HEK293 (cell line): ENCODE results near the gene COMP.

ENCODE experiments used
- SETDB1 ChIP-seq: IDR thresholded peaks from one replicate; pipeline ENCODE4 v1.6.1; 2017; ENCODE audit warnings: mild to moderate bottlenecking, low read length, moderate library complexity, mixed read lengths; ENCODE audit not compliant: insufficient read length
- TCF7L2 ChIP-seq: IDR thresholded peaks from 2 replicates; pipeline ENCODE4 v1.6.1; 2011; ENCODE audit warnings: low read depth, mild to moderate bottlenecking, inconsistent platforms, low read length, moderate library complexity, borderline replicate concordance
- YY1 ChIP-seq: fragments of 450-650 bp; formaldehyde crosslinking; IDR thresholded peaks from 2 replicates; pipeline ENCODE4 v1.5.1; 2018; ENCODE audit warnings: missing biosample characterization, missing genetic modification characterization
- ZBTB20 ChIP-seq: fragments of 450-650 bp; formaldehyde crosslinking; IDR thresholded peaks from 2 replicates; pipeline ENCODE4 v1.5.1; 2016; ENCODE audit warnings: missing biosample characterization, missing genetic modification characterization
- ZNF155 ChIP-seq: fragments of 450-650 bp; formaldehyde crosslinking; IDR thresholded peaks from 2 replicates; pipeline ENCODE4 v1.5.1; 2016; ENCODE audit warnings: missing biosample characterization, missing genetic modification characterization
- ZNF677 ChIP-seq: fragments of 450-650 bp; IDR thresholded peaks from 2 replicates; pipeline ENCODE4 v1.5.0; 2018; ENCODE audit warnings: missing biosample characterization, mild to moderate bottlenecking, missing genetic modification characterization, moderate library complexity
- ZNF792 ChIP-seq: fragments of 450-650 bp; formaldehyde crosslinking; IDR thresholded peaks from 2 replicates; pipeline ENCODE4 v1.5.1; 2016; ENCODE audit warnings: missing biosample characterization, missing genetic modification characterization
- TF ChIP-seq, protein P1 (sequence below): fragments of 450-650 bp; formaldehyde crosslinking; IDR thresholded peaks from 2 replicates; pipeline ENCODE4 v1.5.1; 2016; ENCODE audit warnings: missing biosample characterization, missing genetic modification characterization
- TF ChIP-seq, protein P2 (sequence below): fragments of 450-650 bp; formaldehyde crosslinking; IDR thresholded peaks from 2 replicates; pipeline ENCODE4 v1.5.1; 2016; ENCODE audit warnings: missing biosample characterization, missing genetic modification characterization
- TF ChIP-seq, protein P3 (sequence below): fragments of 450-650 bp; formaldehyde crosslinking; optimal IDR thresholded peaks from 2 replicates; pipeline ENCODE3; 2016; ENCODE audit warnings: missing biosample characterization, mild to moderate bottlenecking, missing genetic modification characterization
- TF ChIP-seq, protein P4 (sequence below): fragments of 450-650 bp; formaldehyde crosslinking; IDR thresholded peaks from 2 replicates; pipeline ENCODE4 v1.5.1; 2017; ENCODE audit warnings: missing biosample characterization, missing genetic modification characterization
- TF ChIP-seq, protein P5 (sequence below): fragments of 450-650 bp; formaldehyde crosslinking; IDR thresholded peaks from 2 replicates; pipeline ENCODE4 v1.5.1; 2016; ENCODE audit warnings: missing biosample characterization, missing genetic modification characterization
- TF ChIP-seq, protein P6 (sequence below): fragments of 450-650 bp; formaldehyde crosslinking; IDR thresholded peaks from 2 replicates; pipeline ENCODE4 v1.5.1; 2016; ENCODE audit warnings: missing biosample characterization, missing genetic modification characterization

DNA sequence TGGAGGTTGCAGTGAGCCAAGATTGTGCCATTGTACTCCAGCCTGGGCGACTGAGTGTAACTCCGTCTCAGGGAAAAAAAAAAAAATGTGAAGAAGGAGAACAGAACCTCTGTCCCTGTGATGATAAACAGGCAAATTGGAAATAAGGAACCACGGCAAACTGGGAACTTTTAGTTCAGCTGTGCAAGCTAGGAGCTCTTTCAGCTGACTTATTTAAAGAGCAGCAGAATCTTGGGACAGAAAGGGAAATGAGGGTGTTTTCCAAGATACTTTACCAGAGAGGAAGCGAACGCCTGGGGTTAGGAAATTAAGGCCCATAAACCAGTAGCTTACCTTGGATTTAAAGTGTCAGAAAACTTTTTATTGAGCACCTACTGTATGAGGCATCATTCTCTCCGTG is 37.7 kb upstream of the COMP start:
- TF ChIP-seq YY1 (tag by site-specific recombination) (no peak), ZNF677 (tag by site-specific recombination) (no peak), TCF7L2 (no peak), ZBTB20 (tag by site-specific recombination) (no peak), SETDB1 (no peak), ZNF792 (tag by site-specific recombination) (no peak), ZNF155 (tag by site-specific recombination) (no peak)
- TF ChIP-seq, protein P1, sequence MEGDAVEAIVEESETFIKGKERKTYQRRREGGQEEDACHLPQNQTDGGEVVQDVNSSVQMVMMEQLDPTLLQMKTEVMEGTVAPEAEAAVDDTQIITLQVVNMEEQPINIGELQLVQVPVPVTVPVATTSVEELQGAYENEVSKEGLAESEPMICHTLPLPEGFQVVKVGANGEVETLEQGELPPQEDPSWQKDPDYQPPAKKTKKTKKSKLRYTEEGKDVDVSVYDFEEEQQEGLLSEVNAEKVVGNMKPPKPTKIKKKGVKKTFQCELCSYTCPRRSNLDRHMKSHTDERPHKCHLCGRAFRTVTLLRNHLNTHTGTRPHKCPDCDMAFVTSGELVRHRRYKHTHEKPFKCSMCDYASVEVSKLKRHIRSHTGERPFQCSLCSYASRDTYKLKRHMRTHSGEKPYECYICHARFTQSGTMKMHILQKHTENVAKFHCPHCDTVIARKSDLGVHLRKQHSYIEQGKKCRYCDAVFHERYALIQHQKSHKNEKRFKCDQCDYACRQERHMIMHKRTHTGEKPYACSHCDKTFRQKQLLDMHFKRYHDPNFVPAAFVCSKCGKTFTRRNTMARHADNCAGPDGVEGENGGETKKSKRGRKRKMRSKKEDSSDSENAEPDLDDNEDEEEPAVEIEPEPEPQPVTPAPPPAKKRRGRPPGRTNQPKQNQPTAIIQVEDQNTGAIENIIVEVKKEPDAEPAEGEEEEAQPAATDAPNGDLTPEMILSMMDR (tag by site-specific recombination): no peak
- TF ChIP-seq, protein P2, sequence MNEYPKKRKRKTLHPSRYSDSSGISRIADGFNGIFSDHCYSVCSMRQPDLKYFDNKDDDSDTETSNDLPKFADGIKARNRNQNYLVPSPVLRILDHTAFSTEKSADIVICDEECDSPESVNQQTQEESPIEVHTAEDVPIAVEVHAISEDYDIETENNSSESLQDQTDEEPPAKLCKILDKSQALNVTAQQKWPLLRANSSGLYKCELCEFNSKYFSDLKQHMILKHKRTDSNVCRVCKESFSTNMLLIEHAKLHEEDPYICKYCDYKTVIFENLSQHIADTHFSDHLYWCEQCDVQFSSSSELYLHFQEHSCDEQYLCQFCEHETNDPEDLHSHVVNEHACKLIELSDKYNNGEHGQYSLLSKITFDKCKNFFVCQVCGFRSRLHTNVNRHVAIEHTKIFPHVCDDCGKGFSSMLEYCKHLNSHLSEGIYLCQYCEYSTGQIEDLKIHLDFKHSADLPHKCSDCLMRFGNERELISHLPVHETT (tag by site-specific recombination): no peak
- TF ChIP-seq, protein P3, sequence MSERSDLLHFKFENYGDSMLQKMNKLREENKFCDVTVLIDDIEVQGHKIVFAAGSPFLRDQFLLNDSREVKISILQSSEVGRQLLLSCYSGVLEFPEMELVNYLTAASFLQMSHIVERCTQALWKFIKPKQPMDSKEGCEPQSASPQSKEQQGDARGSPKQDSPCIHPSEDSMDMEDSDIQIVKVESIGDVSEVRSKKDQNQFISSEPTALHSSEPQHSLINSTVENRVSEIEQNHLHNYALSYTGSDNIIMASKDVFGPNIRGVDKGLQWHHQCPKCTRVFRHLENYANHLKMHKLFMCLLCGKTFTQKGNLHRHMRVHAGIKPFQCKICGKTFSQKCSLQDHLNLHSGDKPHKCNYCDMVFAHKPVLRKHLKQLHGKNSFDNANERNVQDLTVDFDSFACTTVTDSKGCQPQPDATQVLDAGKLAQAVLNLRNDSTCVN (tag by site-specific recombination): no peak
- TF ChIP-seq, protein P4, sequence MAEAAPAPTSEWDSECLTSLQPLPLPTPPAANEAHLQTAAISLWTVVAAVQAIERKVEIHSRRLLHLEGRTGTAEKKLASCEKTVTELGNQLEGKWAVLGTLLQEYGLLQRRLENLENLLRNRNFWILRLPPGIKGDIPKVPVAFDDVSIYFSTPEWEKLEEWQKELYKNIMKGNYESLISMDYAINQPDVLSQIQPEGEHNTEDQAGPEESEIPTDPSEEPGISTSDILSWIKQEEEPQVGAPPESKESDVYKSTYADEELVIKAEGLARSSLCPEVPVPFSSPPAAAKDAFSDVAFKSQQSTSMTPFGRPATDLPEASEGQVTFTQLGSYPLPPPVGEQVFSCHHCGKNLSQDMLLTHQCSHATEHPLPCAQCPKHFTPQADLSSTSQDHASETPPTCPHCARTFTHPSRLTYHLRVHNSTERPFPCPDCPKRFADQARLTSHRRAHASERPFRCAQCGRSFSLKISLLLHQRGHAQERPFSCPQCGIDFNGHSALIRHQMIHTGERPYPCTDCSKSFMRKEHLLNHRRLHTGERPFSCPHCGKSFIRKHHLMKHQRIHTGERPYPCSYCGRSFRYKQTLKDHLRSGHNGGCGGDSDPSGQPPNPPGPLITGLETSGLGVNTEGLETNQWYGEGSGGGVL: no peak
- TF ChIP-seq, protein P5, sequence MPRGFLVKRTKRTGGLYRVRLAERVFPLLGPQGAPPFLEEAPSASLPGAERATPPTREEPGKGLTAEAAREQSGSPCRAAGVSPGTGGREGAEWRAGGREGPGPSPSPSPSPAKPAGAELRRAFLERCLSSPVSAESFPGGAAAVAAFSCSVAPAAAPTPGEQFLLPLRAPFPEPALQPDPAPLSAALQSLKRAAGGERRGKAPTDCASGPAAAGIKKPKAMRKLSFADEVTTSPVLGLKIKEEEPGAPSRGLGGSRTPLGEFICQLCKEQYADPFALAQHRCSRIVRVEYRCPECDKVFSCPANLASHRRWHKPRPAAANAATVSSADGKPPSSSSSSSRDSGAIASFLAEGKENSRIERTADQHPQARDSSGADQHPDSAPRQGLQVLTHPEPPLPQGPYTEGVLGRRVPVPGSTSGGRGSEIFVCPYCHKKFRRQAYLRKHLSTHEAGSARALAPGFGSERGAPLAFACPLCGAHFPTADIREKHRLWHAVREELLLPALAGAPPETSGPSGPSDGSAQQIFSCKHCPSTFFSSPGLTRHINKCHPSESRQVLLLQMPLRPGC (tag by site-specific recombination): no peak
- TF ChIP-seq, protein P6, sequence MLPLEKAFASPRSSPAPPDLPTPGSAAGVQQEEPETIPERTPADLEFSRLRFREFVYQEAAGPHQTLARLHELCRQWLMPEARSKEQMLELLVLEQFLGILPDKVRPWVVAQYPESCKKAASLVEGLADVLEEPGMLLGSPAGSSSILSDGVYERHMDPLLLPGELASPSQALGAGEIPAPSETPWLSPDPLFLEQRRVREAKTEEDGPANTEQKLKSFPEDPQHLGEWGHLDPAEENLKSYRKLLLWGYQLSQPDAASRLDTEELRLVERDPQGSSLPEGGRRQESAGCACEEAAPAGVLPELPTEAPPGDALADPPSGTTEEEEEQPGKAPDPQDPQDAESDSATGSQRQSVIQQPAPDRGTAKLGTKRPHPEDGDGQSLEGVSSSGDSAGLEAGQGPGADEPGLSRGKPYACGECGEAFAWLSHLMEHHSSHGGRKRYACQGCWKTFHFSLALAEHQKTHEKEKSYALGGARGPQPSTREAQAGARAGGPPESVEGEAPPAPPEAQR (tag by site-specific recombination): no peak
